OCI-LY1 (cell line): Measurements from ENCODE around the gene CDH8.

Source experiments
- CTCF ChIP-seq: fragments of 200-600 bp; sonication (generic), shearing (Covaris generic); IDR thresholded peaks from 2 replicates; pipeline ENCODE4 v1.5.1; 2017; ENCODE audit warnings: mild to moderate bottlenecking, antibody characterized with exemption, low read length, moderate library complexity, mixed read lengths
- EZH2 ChIP-seq: fragments of 200-600 bp; sonication (generic), shearing (Covaris generic); IDR thresholded peaks from 2 replicates; pipeline ENCODE4 v1.8.0; 2017; ENCODE audit warnings: borderline replicate concordance, mixed run types, mild to moderate bottlenecking, antibody characterized with exemption, low read length, moderate library complexity, mixed read lengths

GRCh38 chr16:62051942-62052341, 15.7 kb upstream of the CDH8 start:
- TF ChIP-seq CTCF: no peak
- TF ChIP-seq EZH2: no peak
